Measurements from ENCODE around the gene NLRP13.

- no peak for TF ChIP-seq POLR2A (IDR thresholded peaks at IDR 0.05; ENCODE audit: low read length)
- TF ChIP-seq GATA1 (IDR thresholded peaks at IDR 0.05; ENCODE audit: low read depth, low read length), result no peak
Observed at GRCh38 chr19:55973982-55974381, 41.8 kb upstream of the NLRP13 start.
